GM12878 (cell line): ENCODE measurements around the gene NEURL4. TPM values are rescaled to one million over a fixed set of nuclear protein-coding genes. Genes with fewer than 3 reads are reported as not detected.

ENCODE experiments used
- NFXL1 ChIP-seq: fragments of 450-650 bp; IDR thresholded peaks from 2 replicates; pipeline ENCODE4 v1.6.1; 2017; ENCODE audit warnings: antibody characterized with exemption, mild to moderate bottlenecking, borderline replicate concordance
- RAD51 ChIP-seq: fragments of 450-650 bp; IDR thresholded peaks from 2 replicates; pipeline ENCODE4 v1.6.1; 2016; ENCODE audit warnings: moderate library complexity, mild to moderate bottlenecking, inconsistent platforms
- TAF1 ChIP-seq: IDR thresholded peaks from 2 replicates; pipeline ENCODE4 v1.6.1; 2011; ENCODE audit warnings: mild to moderate bottlenecking, low read depth, low read length, borderline replicate concordance
- polyA plus RNA-seq, 11 experiments: library from polyadenylated mRNA; depleted of rRNA in 4 of 11; unstranded in 6 of 11; stranded (reverse) in 5 of 11; fragments of >200 nt; fragmentation: Nextera tagmentation in 4 of 11; fragmentation: Illumina TruSeq in 1 of 11; extraction: Ambion mirVana in 4 of 11; extraction: Trizol in 1 of 11; gene quantifications; 1 replicate in 1 of 11; 2 replicates in 10 of 11; pipeline versions ENCODE4 v1.2.1 to v1.2.3, GENCODE V29; 2011 to 2016; ENCODE audit warnings: inconsistent platforms in 2 of 11, missing spikeins in 2 of 11, low read depth in 1 of 11
- total RNA-seq, 4 experiments: library from RNA; depleted of rRNA in 3 of 4; stranded (reverse); fragments of >200 nt in 3 of 4; fragmentation: Illumina TruSeq in 1 of 4; extraction: Trizol in 1 of 4; gene quantifications; 2 replicates each; pipeline versions ENCODE4 v1.2.1 to v1.2.3, GENCODE V29; 2013 to 2021
- TF ChIP-seq, protein P1 (sequence below): fragments of 150-350 bp; IDR thresholded peaks from 2 replicates; pipeline ENCODE4 v1.6.1; 2014; ENCODE audit warnings: mild to moderate bottlenecking, low read depth, low read length
- TF ChIP-seq, protein P2 (sequence below): fragments of 450-650 bp; formaldehyde crosslinking; IDR thresholded peaks from 2 replicates; pipeline ENCODE4 v1.5.0; 2022; ENCODE audit warnings: mild to moderate bottlenecking, missing genetic modification characterization
- TF ChIP-seq, protein P3 (sequence below): fragments of 150-350 bp; IDR thresholded peaks from 2 replicates; pipeline ENCODE4 v1.6.1; 2016; ENCODE audit warnings: low read depth, low read length
- TF ChIP-seq, protein P4 (sequence below): IDR thresholded peaks from 2 replicates; pipeline ENCODE4 v1.6.1; 2012; ENCODE audit warnings: low read depth, low read length, improper control_type of control experiment

NEURL4 gene
- total and polyA plus RNA-seq, 10 of the 15 experiments (the other 5 are each of a cell fraction or from before 2014, with no cell fraction given), result 0.03 to 41.9 (median 10.0) TPM

DNA sequence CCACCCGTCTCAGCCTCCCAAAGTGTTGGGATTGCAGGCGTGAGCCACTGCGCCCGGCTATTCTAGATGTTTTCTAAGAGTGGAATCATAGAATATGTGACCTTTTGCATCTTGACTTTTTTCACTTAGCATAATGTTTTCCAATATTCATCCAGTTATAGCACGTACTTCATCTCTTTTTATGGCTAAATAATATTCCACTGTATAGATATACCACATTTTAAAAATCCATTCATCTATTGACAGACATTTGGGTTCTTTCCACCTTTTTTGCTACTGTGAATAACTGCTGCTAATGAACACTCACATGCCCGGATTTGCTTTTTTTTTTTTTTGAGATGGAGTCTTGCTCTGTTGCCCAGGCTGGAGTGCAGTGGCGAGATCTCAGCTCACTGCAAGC is 25.0 kb downstream of the NEURL4 start (continued):
- TF ChIP-seq, protein P1, sequence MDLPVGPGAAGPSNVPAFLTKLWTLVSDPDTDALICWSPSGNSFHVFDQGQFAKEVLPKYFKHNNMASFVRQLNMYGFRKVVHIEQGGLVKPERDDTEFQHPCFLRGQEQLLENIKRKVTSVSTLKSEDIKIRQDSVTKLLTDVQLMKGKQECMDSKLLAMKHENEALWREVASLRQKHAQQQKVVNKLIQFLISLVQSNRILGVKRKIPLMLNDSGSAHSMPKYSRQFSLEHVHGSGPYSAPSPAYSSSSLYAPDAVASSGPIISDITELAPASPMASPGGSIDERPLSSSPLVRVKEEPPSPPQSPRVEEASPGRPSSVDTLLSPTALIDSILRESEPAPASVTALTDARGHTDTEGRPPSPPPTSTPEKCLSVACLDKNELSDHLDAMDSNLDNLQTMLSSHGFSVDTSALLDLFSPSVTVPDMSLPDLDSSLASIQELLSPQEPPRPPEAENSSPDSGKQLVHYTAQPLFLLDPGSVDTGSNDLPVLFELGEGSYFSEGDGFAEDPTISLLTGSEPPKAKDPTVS, result no peak
- TF ChIP-seq, protein P2, sequence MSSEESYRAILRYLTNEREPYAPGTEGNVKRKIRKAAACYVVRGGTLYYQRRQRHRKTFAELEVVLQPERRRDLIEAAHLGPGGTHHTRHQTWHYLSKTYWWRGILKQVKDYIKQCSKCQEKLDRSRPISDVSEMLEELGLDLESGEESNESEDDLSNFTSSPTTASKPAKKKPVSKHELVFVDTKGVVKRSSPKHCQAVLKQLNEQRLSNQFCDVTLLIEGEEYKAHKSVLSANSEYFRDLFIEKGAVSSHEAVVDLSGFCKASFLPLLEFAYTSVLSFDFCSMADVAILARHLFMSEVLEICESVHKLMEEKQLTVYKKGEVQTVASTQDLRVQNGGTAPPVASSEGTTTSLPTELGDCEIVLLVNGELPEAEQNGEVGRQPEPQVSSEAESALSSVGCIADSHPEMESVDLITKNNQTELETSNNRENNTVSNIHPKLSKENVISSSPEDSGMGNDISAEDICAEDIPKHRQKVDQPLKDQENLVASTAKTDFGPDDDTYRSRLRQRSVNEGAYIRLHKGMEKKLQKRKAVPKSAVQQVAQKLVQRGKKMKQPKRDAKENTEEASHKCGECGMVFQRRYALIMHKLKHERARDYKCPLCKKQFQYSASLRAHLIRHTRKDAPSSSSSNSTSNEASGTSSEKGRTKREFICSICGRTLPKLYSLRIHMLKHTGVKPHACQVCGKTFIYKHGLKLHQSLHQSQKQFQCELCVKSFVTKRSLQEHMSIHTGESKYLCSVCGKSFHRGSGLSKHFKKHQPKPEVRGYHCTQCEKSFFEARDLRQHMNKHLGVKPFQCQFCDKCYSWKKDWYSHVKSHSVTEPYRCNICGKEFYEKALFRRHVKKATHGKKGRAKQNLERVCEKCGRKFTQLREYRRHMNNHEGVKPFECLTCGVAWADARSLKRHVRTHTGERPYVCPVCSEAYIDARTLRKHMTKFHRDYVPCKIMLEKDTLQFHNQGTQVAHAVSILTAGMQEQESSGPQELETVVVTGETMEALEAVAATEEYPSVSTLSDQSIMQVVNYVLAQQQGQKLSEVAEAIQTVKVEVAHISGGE, result no peak
- no peak for TF ChIP-seq TAF1
- no peak for TF ChIP-seq NFXL1
- TF ChIP-seq RAD51, result no peak
- TF ChIP-seq, protein P3, sequence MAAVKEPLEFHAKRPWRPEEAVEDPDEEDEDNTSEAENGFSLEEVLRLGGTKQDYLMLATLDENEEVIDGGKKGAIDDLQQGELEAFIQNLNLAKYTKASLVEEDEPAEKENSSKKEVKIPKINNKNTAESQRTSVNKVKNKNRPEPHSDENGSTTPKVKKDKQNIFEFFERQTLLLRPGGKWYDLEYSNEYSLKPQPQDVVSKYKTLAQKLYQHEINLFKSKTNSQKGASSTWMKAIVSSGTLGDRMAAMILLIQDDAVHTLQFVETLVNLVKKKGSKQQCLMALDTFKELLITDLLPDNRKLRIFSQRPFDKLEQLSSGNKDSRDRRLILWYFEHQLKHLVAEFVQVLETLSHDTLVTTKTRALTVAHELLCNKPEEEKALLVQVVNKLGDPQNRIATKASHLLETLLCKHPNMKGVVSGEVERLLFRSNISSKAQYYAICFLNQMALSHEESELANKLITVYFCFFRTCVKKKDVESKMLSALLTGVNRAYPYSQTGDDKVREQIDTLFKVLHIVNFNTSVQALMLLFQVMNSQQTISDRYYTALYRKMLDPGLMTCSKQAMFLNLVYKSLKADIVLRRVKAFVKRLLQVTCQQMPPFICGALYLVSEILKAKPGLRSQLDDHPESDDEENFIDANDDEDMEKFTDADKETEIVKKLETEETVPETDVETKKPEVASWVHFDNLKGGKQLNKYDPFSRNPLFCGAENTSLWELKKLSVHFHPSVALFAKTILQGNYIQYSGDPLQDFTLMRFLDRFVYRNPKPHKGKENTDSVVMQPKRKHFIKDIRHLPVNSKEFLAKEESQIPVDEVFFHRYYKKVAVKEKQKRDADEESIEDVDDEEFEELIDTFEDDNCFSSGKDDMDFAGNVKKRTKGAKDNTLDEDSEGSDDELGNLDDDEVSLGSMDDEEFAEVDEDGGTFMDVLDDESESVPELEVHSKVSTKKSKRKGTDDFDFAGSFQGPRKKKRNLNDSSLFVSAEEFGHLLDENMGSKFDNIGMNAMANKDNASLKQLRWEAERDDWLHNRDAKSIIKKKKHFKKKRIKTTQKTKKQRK, result no peak
- TF ChIP-seq, protein P4, sequence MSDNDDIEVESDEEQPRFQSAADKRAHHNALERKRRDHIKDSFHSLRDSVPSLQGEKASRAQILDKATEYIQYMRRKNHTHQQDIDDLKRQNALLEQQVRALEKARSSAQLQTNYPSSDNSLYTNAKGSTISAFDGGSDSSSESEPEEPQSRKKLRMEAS, result no peak
